Endothelial cell of umbilical vein (primary cell): ENCODE results near the gene COL5A1.

ENCODE experiments used
- CTCF ChIP-seq, 2 donors: IDR thresholded peaks; 1 replicate in 1 of 2; 2 replicates in 1 of 2; pipeline ENCODE4 v1.5.1; 2011; ENCODE audit warnings: low read length in 2 of 2, mild to moderate bottlenecking in 2 of 2, moderate library complexity in 2 of 2, control low read depth in 1 of 2, inconsistent platforms in 1 of 2, low read depth in 1 of 2; ENCODE audit not compliant: insufficient read depth in 1 of 2; ENCODE audit errors: extremely low read depth in 1 of 2
- EZH2 ChIP-seq: IDR thresholded peaks from 2 replicates; pipeline ENCODE4 v1.6.1; 2012; ENCODE audit warnings: borderline replicate concordance, low read depth, mild to moderate bottlenecking, moderate library complexity, low read length, inconsistent platforms; ENCODE audit not compliant: severe bottlenecking

GRCh38 chr9:134834217-134834956 is 192.8 kb downstream of the COL5A1 start:
- TF ChIP-seq EZH2 (no peak), CTCF (IDR thresholded peaks at IDR 0.05; ENCODE audit: extremely low read depth in 1 of 2, insufficient read depth in 1 of 2, low read depth in 1 of 2, low read length in 2 of 2) (no peak)
